Colonic mucosa (tissue), 4 donors: ENCODE measurements around the gene TOMM40. TPM values are rescaled to one million over a fixed set of nuclear protein-coding genes. Genes with fewer than 3 reads are reported as not detected.

Source experiments
- DNase-seq: peaks from one replicate; pipeline ENCODE4 v3.0.0-alpha.2; 2020
- H3K27ac ChIP-seq: fragments of 200-600 bp; one replicate; pipeline ENCODE4 v1.8.0; 2021
- H3K27me3 ChIP-seq: fragments of 200-600 bp; one replicate; pipeline ENCODE4 v1.8.0; 2021
- H3K36me3 ChIP-seq: fragments of 200-600 bp; one replicate; pipeline ENCODE4 v1.8.0; 2021
- H3K4me1 ChIP-seq: fragments of 200-600 bp; one replicate; pipeline ENCODE4 v1.8.0; 2021; ENCODE audit warnings: mild to moderate bottlenecking
- H3K4me3 ChIP-seq: fragments of 200-600 bp; one replicate; pipeline ENCODE4 v1.8.0; 2021
- H3K9ac ChIP-seq, 2 donors: one replicate each; pipeline ENCODE4 v1.7.0; 2013; ENCODE audit warnings: control low read depth in 2 of 2, low read depth in 2 of 2, low read length in 2 of 2
- H3K9me3 ChIP-seq: fragments of 200-600 bp; one replicate; pipeline ENCODE4 v1.8.0; 2021
- CTCF ChIP-seq: fragments of 200-600 bp; IDR thresholded peaks from one replicate; pipeline ENCODE4 v1.8.0; 2022; ENCODE audit warnings: antibody characterized with exemption, mild to moderate bottlenecking
- intact Hi-C: fragments of 100-400 bp; cut with DNase I; formaldehyde crosslinking; loops from one replicate; pipeline ENCODE4 v1.14.1; 2022
- total RNA-seq, 2 donors: library from RNA; stranded (reverse); fragmentation: NEBNext Ultra II Directional in 1 of 2; extraction: Animal tissue kit (Norgen Biotek cat#: 25700) in 1 of 2; gene quantifications; one replicate each; pipeline ENCODE4 v1.2.1, GENCODE V29; 2021
- donor health status: healthy.
- donor health status: DM: no; HTN: no; CAD: no.
- donor health status: DM: no; HTN: no; CAD: no.

Gene TOMM40
- total RNA-seq = 100 to 1,000 TPM in 1 of 2 donors, 10 to 100 TPM in 1; 60.0 to 167 TPM

- Histone ChIP-seq H3K36me3 (peaks cover 10% of the 10 kb centered on the region), H3K9me3 (no peaks in the 10 kb centered on the region), H3K4me1 (peaks cover 11% of the 10 kb centered on the region), H3K9ac (peak within 1 kb of the TSS; percentile 79 to 87), H3K4me3 (peak within 1 kb of the TSS; percentile 93), H3K27me3 (no peaks in the 10 kb centered on the region), H3K27ac (peak within 1 kb of the TSS; percentile 80)
- no peak for DNase-seq
- intact Hi-C loops = no loop called here
- no peak for TF ChIP-seq CTCF
Measured at GRCh38 chr19:44891016-44891882, at the start of gene TOMM40. TSS of gene TOMM40 (plus strand) at chr19:44891254. CDS start at chr19:44891416, 162 bp downstream.

- peak overlapping the region; percentile 63 for H3K27ac ChIP-seq
- peak overlapping the region; percentile 39 for H3K4me3 ChIP-seq
- H3K27me3 ChIP-seq = no peaks in the 10 kb centered on the region
- no peaks in the 10 kb centered on the region for H3K36me3 ChIP-seq
- intact Hi-C loops = loop anchor here (2.0 kb wide), 2 partner anchors 44 to 156 kb away; no protein-coding TSS in a partner anchor
- no peak for TF ChIP-seq CTCF
- peak overlapping the region; percentile 49 to 89 for H3K9ac ChIP-seq
- H3K9me3 ChIP-seq = no peaks in the 10 kb centered on the region
- DNase-seq = no peak
- peaks cover 5% of the 10 kb centered on the region for H3K4me1 ChIP-seq
Measured at GRCh38 chr19:44845286-44845611, 45.8 kb upstream of the TOMM40 start.

- peak; percentile 39 for TF ChIP-seq CTCF
- no peaks in the 10 kb centered on the region for H3K36me3 ChIP-seq
- no peaks in the 10 kb centered on the region for H3K27me3 ChIP-seq
- DNase-seq = peak; percentile 100
- peak within 1 kb of the TSS; percentile 99 to 100 for H3K9ac ChIP-seq
- intact Hi-C loops = loop anchor here (2.0 kb wide), 2 partner anchors 45 to 157 kb away; no protein-coding TSS in a partner anchor
- H3K27ac ChIP-seq = peak within 1 kb of the TSS; percentile 91
- H3K4me1 ChIP-seq = peaks cover 5% of the 10 kb centered on the region
- peak within 1 kb of the TSS; percentile 85 for H3K4me3 ChIP-seq
- H3K9me3 ChIP-seq = no peaks in the 10 kb centered on the region
Measured at GRCh38 chr19:44845612-44846454, 45.2 kb upstream of the TOMM40 start, which contains the start of gene NECTIN2. TSS of gene NECTIN2 (plus strand) at chr19:44846297. CDS start at chr19:44846526, 229 bp downstream.

- intact Hi-C loops = no loop called here
- Histone ChIP-seq H3K9ac (peak overlapping the region; percentile 99 to 100), H3K27ac (peak overlapping the region; percentile 91), H3K4me1 (peaks cover 5% of the 10 kb centered on the region), H3K9me3 (no peaks in the 10 kb centered on the region), H3K4me3 (peak overlapping the region; percentile 85), H3K36me3 (no peaks in the 10 kb centered on the region), H3K27me3 (no peaks in the 10 kb centered on the region)
- DNase-seq = peak; percentile 62
- no peak for TF ChIP-seq CTCF
Measured at GRCh38 chr19:44846455-44847143, 44.5 kb upstream of the TOMM40 start.
